Neural cell (in vitro differentiated cells): ENCODE measurements around the gene ITPK1. TPM values are rescaled to one million over a fixed set of nuclear protein-coding genes. Genes with fewer than 3 reads are reported as not detected.

ENCODE experiments used
- H2AFZ ChIP-seq: fragments of 200-600, 300-800 bp; sonication (generic), shearing (Covaris generic); 2 replicates; pipeline ENCODE4 v1.6.0; 2014; ENCODE audit warnings: low read depth, mild to moderate bottlenecking, antibody characterized with exemption, low read length, moderate library complexity
- H3F3A ChIP-seq: fragments of 200-600 bp; shearing (Covaris generic); 2 replicates; pipeline ENCODE4 v1.6.1; 2016; ENCODE audit warnings: mild to moderate bottlenecking, moderate library complexity, mixed read lengths, antibody characterized with exemption, low read length; ENCODE audit not compliant: insufficient read depth, poor library complexity, severe bottlenecking
- H3K27ac ChIP-seq: fragments of 200-600, 300-800 bp; sonication (generic), shearing (Covaris generic); 2 replicates; pipeline ENCODE4 v1.5.1; 2014; ENCODE audit warnings: mild to moderate bottlenecking, low read length, moderate library complexity
- H3K27me3 ChIP-seq: fragments of 300-800, 200-600 bp; sonication (generic), shearing (Covaris generic); 2 replicates; pipeline ENCODE4 v1.6.0; 2014; ENCODE audit warnings: mild to moderate bottlenecking, low read depth, low read length, moderate library complexity; ENCODE audit not compliant: insufficient read depth
- H3K36me3 ChIP-seq: fragments of 300-800, 200-600 bp; sonication (generic), shearing (Covaris generic); 2 replicates; pipeline ENCODE4 v1.5.1; 2014; ENCODE audit warnings: mild to moderate bottlenecking, antibody characterized with exemption, low read length, moderate library complexity; ENCODE audit not compliant: insufficient read depth
- H3K4me2 ChIP-seq: fragments of 300-800, 200-600 bp; sonication (generic), shearing (Covaris generic); 2 replicates; pipeline ENCODE4 v1.6.0; 2014; ENCODE audit warnings: mild to moderate bottlenecking, low read length
- H3K4me3 ChIP-seq: fragments of 300-800, 200-600 bp; sonication (generic), shearing (Covaris generic); 2 replicates; pipeline ENCODE4 v1.5.1; 2014; ENCODE audit warnings: mild to moderate bottlenecking, low read length, moderate library complexity
- H3K79me2 ChIP-seq: fragments of 200-600 bp; shearing (Covaris generic); replicated peaks from 2 replicates; pipeline ENCODE4 v1.6.0; 2014; ENCODE audit warnings: mild to moderate bottlenecking, low read length, moderate library complexity; ENCODE audit not compliant: insufficient read depth
- H3K9ac ChIP-seq: fragments of 300-800, 200-600 bp; sonication (generic), shearing (Covaris generic); 2 replicates; pipeline ENCODE4 v1.6.1; 2016; ENCODE audit warnings: mild to moderate bottlenecking, low read length, mixed read lengths
- H3K9me2 ChIP-seq: fragments of 200-600 bp; shearing (Covaris generic); 2 replicates; pipeline ENCODE4 v1.6.1; 2016; ENCODE audit warnings: mild to moderate bottlenecking, low read length, mixed read lengths; ENCODE audit not compliant: insufficient read depth
- H3K9me3 ChIP-seq: fragments of 200-600, 300-800 bp; sonication (generic), shearing (Covaris generic); 2 replicates; pipeline ENCODE4 v1.6.1; 2016; ENCODE audit warnings: mild to moderate bottlenecking, mixed run types, low read length, moderate library complexity, mixed read lengths
- H4K20me1 ChIP-seq: fragments of 200-600 bp; shearing (Covaris generic); 2 replicates; pipeline ENCODE4 v1.6.1; 2016; ENCODE audit warnings: mild to moderate bottlenecking, mixed run types; ENCODE audit not compliant: insufficient read depth
- EP300 ChIP-seq: fragments of 450-650 bp; conservative IDR thresholded peaks from 2 replicates; pipeline ENCODE4 v1.6.1; 2014; ENCODE audit warnings: antibody characterized with exemption, mild to moderate bottlenecking, moderate library complexity; ENCODE audit not compliant: poor library complexity, severe bottlenecking
- EZH2 ChIP-seq: fragments of 200-600, 300-800 bp; shearing (Covaris generic), sonication (generic); IDR thresholded peaks from 2 replicates; pipeline ENCODE4 v1.6.1; 2014; ENCODE audit warnings: antibody characterized with exemption, low read length, borderline replicate concordance, mild to moderate bottlenecking; ENCODE audit not compliant: insufficient read depth, poor library complexity, severe bottlenecking
- MXI1 ChIP-seq: fragments of 450-650 bp; conservative IDR thresholded peaks from 2 replicates; pipeline ENCODE4 v1.6.1; 2014; ENCODE audit warnings: antibody characterized with exemption, mild to moderate bottlenecking; ENCODE audit not compliant: poor library complexity, severe bottlenecking
- POLR2AphosphoS5 ChIP-seq: IDR thresholded peaks from 2 replicates; pipeline ENCODE4 v1.6.1; 2012
- RAD21 ChIP-seq: fragments of 450-650 bp; conservative IDR thresholded peaks from 2 replicates; pipeline ENCODE4 v1.6.1; 2014; ENCODE audit warnings: antibody characterized with exemption, mild to moderate bottlenecking, moderate library complexity
- REST ChIP-seq: IDR thresholded peaks from 2 replicates; pipeline ENCODE4 v1.6.1; 2012; ENCODE audit warnings: borderline replicate concordance
- SMC3 ChIP-seq: fragments of 450-650 bp; conservative IDR thresholded peaks from 2 replicates; pipeline ENCODE4 v1.6.1; 2014; ENCODE audit warnings: antibody characterized with exemption, mild to moderate bottlenecking, moderate library complexity; ENCODE audit not compliant: poor library complexity
- TAF1 ChIP-seq: IDR thresholded peaks from 2 replicates; pipeline ENCODE4 v1.6.1; 2012; ENCODE audit warnings: low read depth
- polyA plus RNA-seq: library from polyadenylated mRNA; depleted of rRNA; stranded (reverse); fragments of >200 nt; gene quantifications from 2 replicates; pipeline ENCODE4 v1.2.3, GENCODE V29; 2014
- TF ChIP-seq, protein P1 (sequence below): fragments of 450-650 bp; IDR thresholded peaks from 2 replicates; pipeline ENCODE4 v1.5.1; 2014; ENCODE audit warnings: antibody characterized with exemption, mild to moderate bottlenecking, moderate library complexity; ENCODE audit not compliant: poor library complexity, severe bottlenecking

Gene ITPK1
- polyA plus RNA-seq, 1 donor from 2014 or later: 65.0 TPM

- Histone ChIP-seq H3K27ac (no peak overlapping the region), H3K79me2 (no peaks in the 10 kb centered on the region), H2AFZ (no peak overlapping the region), H3K27me3 (no peaks in the 10 kb centered on the region), H3K9me3 (no peaks in the 10 kb centered on the region), H3K9me2 (no peaks in the 10 kb centered on the region), H3K36me3 (no peaks in the 10 kb centered on the region), H3K9ac (no peak overlapping the region), H3K4me2 (no peak overlapping the region), H3F3A (no peaks in the 10 kb centered on the region), H4K20me1 (no peaks in the 10 kb centered on the region), H3K4me3 (no peak overlapping the region)
- no peak for TF ChIP-seq RAD21
- TF ChIP-seq, protein P1, sequence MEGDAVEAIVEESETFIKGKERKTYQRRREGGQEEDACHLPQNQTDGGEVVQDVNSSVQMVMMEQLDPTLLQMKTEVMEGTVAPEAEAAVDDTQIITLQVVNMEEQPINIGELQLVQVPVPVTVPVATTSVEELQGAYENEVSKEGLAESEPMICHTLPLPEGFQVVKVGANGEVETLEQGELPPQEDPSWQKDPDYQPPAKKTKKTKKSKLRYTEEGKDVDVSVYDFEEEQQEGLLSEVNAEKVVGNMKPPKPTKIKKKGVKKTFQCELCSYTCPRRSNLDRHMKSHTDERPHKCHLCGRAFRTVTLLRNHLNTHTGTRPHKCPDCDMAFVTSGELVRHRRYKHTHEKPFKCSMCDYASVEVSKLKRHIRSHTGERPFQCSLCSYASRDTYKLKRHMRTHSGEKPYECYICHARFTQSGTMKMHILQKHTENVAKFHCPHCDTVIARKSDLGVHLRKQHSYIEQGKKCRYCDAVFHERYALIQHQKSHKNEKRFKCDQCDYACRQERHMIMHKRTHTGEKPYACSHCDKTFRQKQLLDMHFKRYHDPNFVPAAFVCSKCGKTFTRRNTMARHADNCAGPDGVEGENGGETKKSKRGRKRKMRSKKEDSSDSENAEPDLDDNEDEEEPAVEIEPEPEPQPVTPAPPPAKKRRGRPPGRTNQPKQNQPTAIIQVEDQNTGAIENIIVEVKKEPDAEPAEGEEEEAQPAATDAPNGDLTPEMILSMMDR: no peak
- no peak for TF ChIP-seq EP300
- no peak for TF ChIP-seq REST
- no peak for TF ChIP-seq SMC3
- no peak for TF ChIP-seq TAF1
- TF ChIP-seq POLR2AphosphoS5: no peak
- no peak for TF ChIP-seq EZH2
- no peak for TF ChIP-seq MXI1
Observed at GRCh38 chr14:93096691-93097322, 18.9 kb downstream of the ITPK1 start.

- no peaks in the 10 kb centered on the region for H3K9me2 ChIP-seq
- H3K27me3 ChIP-seq: no peaks in the 10 kb centered on the region
- H3K79me2 ChIP-seq: no peaks in the 10 kb centered on the region
- no peak for TF ChIP-seq RAD21
- no peak for TF ChIP-seq EZH2
- no peak for TF ChIP-seq SMC3
- no peak for TF ChIP-seq TAF1
- no peak for TF ChIP-seq REST
- no peaks in the 10 kb centered on the region for H4K20me1 ChIP-seq
- H3K4me2 ChIP-seq: no peak overlapping the region
- H3K36me3 ChIP-seq: no peaks in the 10 kb centered on the region
- H3F3A ChIP-seq: no peaks in the 10 kb centered on the region
- no peak overlapping the region for H2AFZ ChIP-seq
- no peak overlapping the region for H3K9ac ChIP-seq
- no peak overlapping the region for H3K4me3 ChIP-seq
- no peak overlapping the region for H3K27ac ChIP-seq
- H3K9me3 ChIP-seq: no peaks in the 10 kb centered on the region
Observed at GRCh38 chr14:93095742-93096510, 19.8 kb downstream of the ITPK1 start.
